Epithelial cell of esophagus (primary cell): ENCODE results near the gene IL17RD.
A peak's percentile ranks its signal among the peaks of the same experiment; 100 is the strongest.

Experiments
- DNase-seq: peaks from one replicate; pipeline ENCODE4 v3.0.0; 2010; ENCODE audit warnings: low read depth
- H3K4me3 ChIP-seq: 2 replicates; pipeline ENCODE4 v1.5.1; 2011; ENCODE audit warnings: mild to moderate bottlenecking, low read length, control low read depth
- TF ChIP-seq, protein P1 (sequence below): IDR thresholded peaks from 2 replicates; pipeline ENCODE4 v1.5.1; 2011; ENCODE audit warnings: low read depth, mild to moderate bottlenecking, low read length, control low read depth, inconsistent platforms; ENCODE audit not compliant: insufficient read depth; ENCODE audit errors: missing control alignments

IL17RD gene

DNA sequence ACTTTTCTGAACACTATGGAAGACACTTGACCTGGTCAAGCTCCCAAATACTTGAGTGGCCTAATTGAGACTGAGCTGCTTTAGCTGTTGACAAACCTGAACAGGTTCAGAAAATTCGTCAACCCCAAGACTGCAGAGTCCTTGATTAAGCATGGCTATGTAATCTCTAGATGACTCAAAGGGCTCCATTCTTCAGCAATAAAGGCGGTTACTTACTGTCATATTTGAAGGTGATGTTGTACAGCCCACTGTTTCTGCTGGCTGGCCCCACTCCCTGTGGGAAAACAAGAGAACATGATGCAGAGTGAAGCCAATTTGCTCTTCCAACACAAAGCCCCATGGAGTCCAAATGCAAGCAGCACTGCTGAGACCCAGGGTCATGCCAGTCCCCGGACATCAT is 45.1 kb downstream of the IL17RD start:
- TF ChIP-seq, protein P1, sequence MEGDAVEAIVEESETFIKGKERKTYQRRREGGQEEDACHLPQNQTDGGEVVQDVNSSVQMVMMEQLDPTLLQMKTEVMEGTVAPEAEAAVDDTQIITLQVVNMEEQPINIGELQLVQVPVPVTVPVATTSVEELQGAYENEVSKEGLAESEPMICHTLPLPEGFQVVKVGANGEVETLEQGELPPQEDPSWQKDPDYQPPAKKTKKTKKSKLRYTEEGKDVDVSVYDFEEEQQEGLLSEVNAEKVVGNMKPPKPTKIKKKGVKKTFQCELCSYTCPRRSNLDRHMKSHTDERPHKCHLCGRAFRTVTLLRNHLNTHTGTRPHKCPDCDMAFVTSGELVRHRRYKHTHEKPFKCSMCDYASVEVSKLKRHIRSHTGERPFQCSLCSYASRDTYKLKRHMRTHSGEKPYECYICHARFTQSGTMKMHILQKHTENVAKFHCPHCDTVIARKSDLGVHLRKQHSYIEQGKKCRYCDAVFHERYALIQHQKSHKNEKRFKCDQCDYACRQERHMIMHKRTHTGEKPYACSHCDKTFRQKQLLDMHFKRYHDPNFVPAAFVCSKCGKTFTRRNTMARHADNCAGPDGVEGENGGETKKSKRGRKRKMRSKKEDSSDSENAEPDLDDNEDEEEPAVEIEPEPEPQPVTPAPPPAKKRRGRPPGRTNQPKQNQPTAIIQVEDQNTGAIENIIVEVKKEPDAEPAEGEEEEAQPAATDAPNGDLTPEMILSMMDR, result no peak
- H3K4me3 ChIP-seq, result no peak overlapping the region
- DNase-seq, result peak; percentile 19

DNA sequence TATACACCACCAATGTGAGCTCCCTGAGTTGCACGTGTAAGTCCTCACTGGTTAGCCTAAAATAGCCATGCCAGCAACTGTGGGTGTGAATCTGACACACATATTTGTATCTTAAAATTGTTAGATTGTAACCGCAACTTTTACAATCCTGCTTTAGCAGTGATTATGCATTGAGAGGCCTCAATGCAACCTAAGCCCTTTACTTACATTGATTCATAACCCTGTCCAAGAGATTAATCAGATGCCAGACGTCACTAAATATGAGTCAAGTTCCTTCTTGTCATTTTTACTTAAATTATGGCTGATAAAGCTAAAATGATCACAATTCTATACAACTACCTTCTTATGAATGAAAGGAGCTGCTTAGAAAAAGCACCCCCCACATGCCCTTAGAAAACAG is 46.9 kb downstream of the IL17RD start:
- TF ChIP-seq, protein P1, result no peak
- H3K4me3 ChIP-seq, result no peak overlapping the region
- no peak for DNase-seq

DNA sequence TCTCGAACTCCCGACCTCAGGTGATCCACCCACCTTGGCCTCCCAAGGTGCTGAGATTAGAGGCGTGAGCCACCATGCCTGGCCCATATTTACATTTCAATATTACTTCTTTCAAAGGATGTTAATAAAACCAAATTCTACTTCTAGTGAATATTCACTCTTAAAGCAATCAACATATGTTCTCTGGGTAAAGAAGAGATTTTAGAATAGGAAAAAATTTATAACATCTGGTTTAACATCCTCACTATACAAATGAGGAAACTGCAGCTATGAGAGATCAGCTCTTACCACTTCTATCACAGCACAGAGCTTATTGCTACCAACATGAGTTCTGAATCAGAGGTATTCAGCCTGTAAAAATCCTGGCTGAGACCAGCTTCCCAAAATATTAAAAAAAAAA is 48.7 kb downstream of the IL17RD start:
- DNase-seq, result no peak

GRCh38 chr3:57112206-57112605 is 52.9 kb downstream of the IL17RD start:
- TF ChIP-seq, protein P1, result peak; percentile 3
- DNase-seq, result no peak
- H3K4me3 ChIP-seq, result no peak overlapping the region

More for the DNA sequence above, 48.7 kb downstream of the IL17RD start:
- TF ChIP-seq, protein P1, result no peak
- no peak overlapping the region for H3K4me3 ChIP-seq

DNA sequence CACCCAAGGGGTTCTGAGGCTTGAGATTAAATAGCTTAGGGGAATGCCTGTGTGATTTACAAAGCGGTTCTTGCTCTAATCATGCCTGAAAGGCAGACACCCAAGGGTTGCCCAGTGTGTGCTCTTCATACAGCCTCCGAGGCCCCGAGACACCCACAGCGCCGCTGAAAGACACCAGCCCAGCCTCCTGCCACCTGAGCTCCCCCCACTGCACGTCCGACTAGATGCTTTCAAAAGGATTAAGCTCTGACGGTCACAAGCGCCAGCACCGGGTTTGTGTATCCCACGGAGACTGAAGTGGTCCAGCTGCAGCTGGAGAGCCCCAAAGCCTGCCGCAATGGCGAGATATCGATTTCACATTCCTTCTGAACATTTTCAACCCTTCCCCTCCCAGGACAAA is 54.4 kb downstream of the IL17RD start:
- no peak for DNase-seq
- TF ChIP-seq, protein P1, result no peak
- H3K4me3 ChIP-seq, result no peak overlapping the region

GRCh38 chr3:57110214-57110613 is 54.9 kb downstream of the IL17RD start:
- DNase-seq, result no peak
- TF ChIP-seq, protein P1, result no peak
- no peak overlapping the region for H3K4me3 ChIP-seq

GRCh38 chr3:57109437-57110199 is 55.5 kb downstream of the IL17RD start:
- DNase-seq, result peak; percentile 26
- no peak overlapping the region for H3K4me3 ChIP-seq

More at GRCh38 chr3:57109437-57110199, 55.5 kb downstream of the IL17RD start:
- TF ChIP-seq, protein P1, result no peak
